ENCODE measurements around the gene BSN. TPM values are rescaled to one million over a fixed set of nuclear protein-coding genes. Genes with fewer than 3 reads are reported as not detected.

Gene BSN
- total and polyA plus RNA-seq, 8 donors: 0.26 to 1.1 (median 0.84) TPM

GRCh38 chr3:49614936-49615335 lies 60.7 kb downstream of the BSN start:
- H3K9me3 ChIP-seq: peaks cover 0 to 6% of the 10 kb centered on the region in 2 donors
- TF ChIP-seq CTCF (IDR thresholded peaks at IDR 0.05): no peak
- DNase-seq (no peak), ATAC-seq (no peak)
- no peak overlapping the region for H3K4me3 ChIP-seq
- H3K27ac ChIP-seq: no peak overlapping the region
- H3K4me1 ChIP-seq: no peaks in the 10 kb centered on the region
- H3K36me3 ChIP-seq: no peaks in the 10 kb centered on the region
- no peaks in the 10 kb centered on the region for H3K27me3 ChIP-seq
- intact Hi-C loops (cut with DNase I): no loop called here

- H3K9me3 ChIP-seq: peaks cover 0 to 6% of the 10 kb centered on the region in 2 donors
- DNase-seq: no peak
- no peaks in the 10 kb centered on the region for H3K4me1 ChIP-seq
- H3K27ac ChIP-seq: no peak overlapping the region
- H3K36me3 ChIP-seq: no peaks in the 10 kb centered on the region
- no peak overlapping the region for H3K4me3 ChIP-seq
- intact Hi-C loops (cut with DNase I): no loop called here
- ATAC-seq: no peak
- no peak for TF ChIP-seq CTCF (IDR thresholded peaks at IDR 0.05)
- no peaks in the 10 kb centered on the region for H3K27me3 ChIP-seq
Observed at GRCh38 chr3:49616061-49616460, 61.8 kb downstream of the BSN start.

GRCh38 chr3:49616491-49616941 lies 62.2 kb downstream of the BSN start:
- ATAC-seq (no peak), DNase-seq (peak in 2 of 4 donors; percentile 13 to 23)
- no peak overlapping the region for H3K4me3 ChIP-seq
- H3K9me3 ChIP-seq: peaks cover 0 to 6% of the 10 kb centered on the region in 2 donors
- no peaks in the 10 kb centered on the region for H3K36me3 ChIP-seq
- H3K27ac ChIP-seq: no peak overlapping the region
- intact Hi-C loops (cut with DNase I): no loop called here
- no peaks in the 10 kb centered on the region for H3K4me1 ChIP-seq
- TF ChIP-seq CTCF (IDR thresholded peaks at IDR 0.05): no peak
- no peaks in the 10 kb centered on the region for H3K27me3 ChIP-seq

- H3K27ac ChIP-seq: no peak overlapping the region
- TF ChIP-seq CTCF (IDR thresholded peaks at IDR 0.05): no peak
- intact Hi-C loops (cut with DNase I): no loop called here
- no peak for DNase-seq
- no peaks in the 10 kb centered on the region for H3K4me1 ChIP-seq
- no peak overlapping the region for H3K4me3 ChIP-seq
- H3K27me3 ChIP-seq: no peaks in the 10 kb centered on the region
- no peak for ATAC-seq
- H3K36me3 ChIP-seq: no peaks in the 10 kb centered on the region
- peaks cover 0 to 4% of the 10 kb centered on the region in 2 donors for H3K9me3 ChIP-seq
Observed at GRCh38 chr3:49617390-49618013, 63.2 kb downstream of the BSN start.

- DNase-seq (no peak), ATAC-seq (no peak)
- H3K36me3 ChIP-seq: no peaks in the 10 kb centered on the region
- TF ChIP-seq CTCF (IDR thresholded peaks at IDR 0.05): no peak
- no peak overlapping the region for H3K4me3 ChIP-seq
- H3K4me1 ChIP-seq: no peaks in the 10 kb centered on the region
- intact Hi-C loops (cut with DNase I): no loop called here
- no peaks in the 10 kb centered on the region for H3K27me3 ChIP-seq
- H3K9me3 ChIP-seq: no peaks in the 10 kb centered on the region
- H3K27ac ChIP-seq: no peak overlapping the region
Observed at GRCh38 chr3:49618412-49618811, 64.1 kb downstream of the BSN start.
